Activated CD8-positive, alpha-beta T cell treated with anti-CD3 and anti-CD28 coated beads for 36 hours (primary cell): ENCODE results near the gene GINS3. TPM values are rescaled to one million over a fixed set of nuclear protein-coding genes. Genes with fewer than 3 reads are reported as not detected.
"Not testable (repeated sequence)": the region's sequence is repeated elsewhere in the genome, so short reads cannot be mapped to it uniquely, and the experiment has no call there.

Experiments used
- ATAC-seq: fragments of 200-7000 bp; cut with Tn5 transposase; one replicate; pipeline ENCODE4 v1.10.0; 2021; ENCODE audit warnings: mild to moderate bottlenecking, moderate library complexity
- CTCF ChIA-PET: fragments of 350-600 bp; sonication (Branson Sonifier 250); formaldehyde crosslinking; loops from one replicate; lab custom pipeline; 2021; ENCODE audit warnings: antibody characterized with exemption; lab: Charles Lee
- POLR2A ChIA-PET: fragments of 350-600 bp; sonication (Branson Sonifier 250); formaldehyde crosslinking; loops from one replicate; lab custom pipeline; 2021; ENCODE audit warnings: antibody characterized with exemption; lab: Charles Lee
- DNase-seq: peaks from one replicate; pipeline ENCODE4 v3.0.0-alpha.2; 2020
- H3K27ac Mint-ChIP-seq: one replicate; pipeline ENCODE4 v1.8.0; 2021; ENCODE audit warnings: mild to moderate bottlenecking, mixed read lengths
- H3K27me3 Mint-ChIP-seq: one replicate; pipeline ENCODE4 v1.8.0; 2021; ENCODE audit warnings: mixed read lengths
- H3K36me3 Mint-ChIP-seq: one replicate; pipeline ENCODE4 v1.8.0; 2021; ENCODE audit warnings: low read depth, mixed read lengths
- H3K4me1 Mint-ChIP-seq: one replicate; pipeline ENCODE4 v1.8.0; 2021; ENCODE audit warnings: low read depth, mixed read lengths
- H3K4me3 Mint-ChIP-seq: one replicate; pipeline ENCODE4 v1.8.0; 2021; ENCODE audit warnings: mild to moderate bottlenecking, moderate library complexity, mixed read lengths
- H3K9me3 Mint-ChIP-seq: one replicate; pipeline ENCODE4 v1.8.0; 2021; ENCODE audit warnings: mixed read lengths
- intact Hi-C: fragments of 100-400 bp; cut with micrococcal nuclease; formaldehyde crosslinking; loops from one replicate; pipeline ENCODE4 v1.10.0; 2022
- total RNA-seq, 2 experiments: library from RNA; stranded (reverse); gene quantifications; one replicate each; pipeline ENCODE4 v1.2.3, GENCODE V29; 2021
- TF ChIP-seq, protein P1 (sequence below): fragments of 200-600 bp; IDR thresholded peaks from one replicate; pipeline ENCODE4 v1.8.0; 2022; ENCODE audit warnings: antibody characterized with exemption, mild to moderate bottlenecking

GINS3 gene
- total RNA-seq, 2 experiments from 2014 or later: 16.0 to 18.1 TPM

DNA sequence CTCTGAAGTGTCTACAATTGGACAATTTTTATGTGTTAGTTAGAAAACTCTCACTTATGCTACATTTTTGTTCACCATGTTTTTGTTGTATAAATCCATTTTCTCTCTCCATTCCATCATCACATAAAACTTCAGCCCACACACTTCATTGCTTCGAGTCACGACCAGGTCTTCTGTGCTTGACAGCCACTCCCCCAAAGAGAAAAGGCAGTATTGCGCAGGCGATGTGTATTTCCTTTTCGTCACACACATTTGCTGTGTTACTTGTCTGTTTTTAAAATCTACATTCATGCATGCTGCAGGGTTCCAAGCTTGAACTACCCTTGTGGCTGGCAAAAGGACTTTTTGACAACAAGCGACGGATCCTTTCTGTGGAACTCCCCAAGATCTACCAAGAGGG lies 10.5 kb downstream of the GINS3 start:
- H3K9me3 Mint-ChIP-seq: no peaks in the 10 kb centered on the region
- intact Hi-C loops: no loop called here

DNA sequence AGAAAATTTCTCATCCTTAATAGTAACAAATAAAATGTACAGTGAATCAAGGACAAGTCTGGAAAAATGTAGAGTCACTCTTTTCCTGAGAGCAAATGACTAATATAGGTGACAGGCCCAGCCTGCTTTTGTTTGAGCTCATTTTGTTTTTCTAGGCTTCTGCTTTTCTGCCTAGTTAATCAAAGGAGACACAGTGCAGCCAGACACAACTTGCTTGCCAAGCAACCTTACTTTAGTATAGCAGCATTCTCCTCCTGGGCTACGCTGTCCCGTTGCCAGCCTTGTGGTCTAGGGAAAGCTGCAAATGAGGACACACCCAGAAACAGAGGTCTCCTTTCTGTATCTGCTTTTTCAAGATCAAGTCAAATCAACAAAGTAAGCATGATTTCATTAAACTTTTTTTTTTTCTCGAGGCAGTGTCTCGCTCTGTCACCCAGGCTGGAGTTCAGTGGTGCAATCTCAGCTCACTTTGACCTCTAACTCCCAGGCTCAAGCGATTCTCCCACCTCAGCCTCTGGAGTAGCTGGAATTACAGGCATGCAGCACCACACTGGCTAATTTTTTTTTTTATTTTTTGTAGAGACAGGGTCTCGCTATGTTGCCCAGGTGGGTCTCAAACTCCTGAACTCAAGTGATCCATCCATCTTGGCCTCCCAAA lies 17.2 kb downstream of the GINS3 start:
- Mint-ChIP-seq H3K4me3 (no peak overlapping the region), H3K9me3 (no peaks in the 10 kb centered on the region), H3K36me3 (peaks cover 3% of the 10 kb centered on the region), H3K4me1 (no peaks in the 10 kb centered on the region), H3K27ac (no peak overlapping the region), H3K27me3 (no peaks in the 10 kb centered on the region)
- no peak for DNase-seq
- intact Hi-C loops: no loop called here
- CTCF ChIA-PET: interaction anchor here (1.2 to 1.6 kb wide), 2 partner anchors 10 to 73 kb away, joined by 3 to 5 read pairs; no protein-coding TSS in a partner anchor
- ATAC-seq: no peak
- TF ChIP-seq, protein P1, sequence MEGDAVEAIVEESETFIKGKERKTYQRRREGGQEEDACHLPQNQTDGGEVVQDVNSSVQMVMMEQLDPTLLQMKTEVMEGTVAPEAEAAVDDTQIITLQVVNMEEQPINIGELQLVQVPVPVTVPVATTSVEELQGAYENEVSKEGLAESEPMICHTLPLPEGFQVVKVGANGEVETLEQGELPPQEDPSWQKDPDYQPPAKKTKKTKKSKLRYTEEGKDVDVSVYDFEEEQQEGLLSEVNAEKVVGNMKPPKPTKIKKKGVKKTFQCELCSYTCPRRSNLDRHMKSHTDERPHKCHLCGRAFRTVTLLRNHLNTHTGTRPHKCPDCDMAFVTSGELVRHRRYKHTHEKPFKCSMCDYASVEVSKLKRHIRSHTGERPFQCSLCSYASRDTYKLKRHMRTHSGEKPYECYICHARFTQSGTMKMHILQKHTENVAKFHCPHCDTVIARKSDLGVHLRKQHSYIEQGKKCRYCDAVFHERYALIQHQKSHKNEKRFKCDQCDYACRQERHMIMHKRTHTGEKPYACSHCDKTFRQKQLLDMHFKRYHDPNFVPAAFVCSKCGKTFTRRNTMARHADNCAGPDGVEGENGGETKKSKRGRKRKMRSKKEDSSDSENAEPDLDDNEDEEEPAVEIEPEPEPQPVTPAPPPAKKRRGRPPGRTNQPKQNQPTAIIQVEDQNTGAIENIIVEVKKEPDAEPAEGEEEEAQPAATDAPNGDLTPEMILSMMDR: no peak
- POLR2A ChIA-PET: no interaction called here

More for the DNA sequence above, 10.5 kb downstream of the GINS3 start:
- TF ChIP-seq, protein P1: no peak
- no peaks in the 10 kb centered on the region for H3K27me3 Mint-ChIP-seq
- H3K4me1 Mint-ChIP-seq: peaks cover 3% of the 10 kb centered on the region
- ChIA-PET POLR2A (interaction anchor here (2.5 kb wide), 1 partner anchor 10 kb away, joined by 12 read pairs; the partner anchor contains the start of gene GINS3), CTCF (interaction anchor here (1.0 kb wide), 1 partner anchor 85 kb away, joined by 3 read pairs; no protein-coding TSS in a partner anchor)
- no peak for DNase-seq
- no peak for ATAC-seq
- H3K27ac Mint-ChIP-seq: no peak overlapping the region
- peaks cover 30% of the 10 kb centered on the region for H3K36me3 Mint-ChIP-seq
- H3K4me3 Mint-ChIP-seq: no peak overlapping the region

DNA sequence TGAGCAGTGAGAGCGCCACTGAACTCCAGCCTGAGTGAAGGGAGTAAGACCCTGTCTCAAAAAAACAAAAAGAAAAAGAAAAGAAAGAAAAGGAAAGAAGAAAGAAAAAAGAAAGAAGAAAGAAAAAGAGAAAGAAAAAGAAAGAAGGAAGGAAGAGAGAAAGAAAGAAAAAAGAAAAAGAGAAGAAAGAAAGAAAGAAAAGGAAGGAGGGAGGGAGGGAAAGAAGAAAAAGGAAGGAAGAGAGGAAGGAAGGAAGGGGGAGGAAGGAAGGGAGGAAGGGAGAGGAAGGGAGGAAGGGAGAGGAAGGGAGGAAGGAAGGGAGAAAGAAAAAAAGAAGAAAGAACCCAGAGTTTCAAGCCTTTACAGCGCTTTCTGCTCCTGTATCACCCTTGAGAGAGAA lies 19.1 kb downstream of the GINS3 start:
- Mint-ChIP-seq H3K27ac (no peak overlapping the region), H3K27me3 (no peaks in the 10 kb centered on the region), H3K9me3 (no peaks in the 10 kb centered on the region), H3K4me1 (no peaks in the 10 kb centered on the region), H3K36me3 (no peaks in the 10 kb centered on the region), H3K4me3 (no peak overlapping the region)
- TF ChIP-seq, protein P1: no peak
- ATAC-seq (no peak), DNase-seq (no peak)
- ChIA-PET CTCF (interaction anchor here (1.1 to 1.3 kb wide), 2 partner anchors 15 to 75 kb away, joined by 3 to 4 read pairs; no protein-coding TSS in a partner anchor), POLR2A (no interaction called here)
- intact Hi-C loops: no loop called here

DNA sequence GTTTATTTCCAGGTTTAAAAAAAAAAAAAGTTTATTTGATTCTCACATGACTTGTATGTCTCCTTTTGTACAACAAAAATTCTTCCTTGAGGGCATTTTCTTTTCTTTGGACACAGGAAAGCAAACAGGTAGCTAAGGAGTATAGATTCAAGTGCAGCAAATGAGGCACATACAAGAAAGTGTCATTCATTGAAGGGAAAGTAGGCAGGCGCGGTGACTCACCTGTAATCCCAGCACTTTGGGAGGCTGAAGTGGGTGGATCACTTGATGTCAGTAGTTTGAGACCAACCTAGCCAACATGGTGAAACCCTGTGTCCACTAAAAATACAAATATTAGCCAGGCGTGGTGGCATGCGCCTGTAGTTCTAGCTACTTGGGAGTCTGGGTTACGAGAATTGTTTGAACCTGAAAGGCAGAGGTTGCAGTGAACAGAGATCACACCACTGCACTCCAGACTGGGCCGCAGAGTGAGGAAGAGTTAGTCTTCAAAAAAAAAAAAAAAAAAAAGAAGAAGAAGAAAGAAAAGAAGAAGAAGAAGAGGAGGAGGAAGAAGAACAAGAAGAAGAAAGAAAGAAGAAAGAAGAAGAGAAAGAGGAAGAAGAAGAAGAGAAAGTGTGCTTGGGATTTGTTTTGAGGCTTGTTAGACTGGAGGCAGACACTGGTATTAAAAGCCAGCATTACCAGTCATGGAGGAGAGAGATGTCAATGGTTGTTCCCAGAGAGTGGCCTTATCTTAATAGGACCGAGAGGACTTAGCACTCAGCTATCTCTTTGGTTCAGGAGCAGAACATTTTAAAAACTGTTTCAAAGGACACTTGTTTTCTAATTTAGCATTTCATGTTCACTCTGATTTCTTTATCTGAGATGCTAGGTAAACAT lies 19.7 kb downstream of the GINS3 start:
- Mint-ChIP-seq H3K27ac (no peak overlapping the region), H3K27me3 (no peaks in the 10 kb centered on the region), H3K36me3 (no peaks in the 10 kb centered on the region), H3K4me3 (no peak overlapping the region), H3K4me1 (no peaks in the 10 kb centered on the region), H3K9me3 (no peaks in the 10 kb centered on the region)
- TF ChIP-seq, protein P1: no peak
- ChIA-PET POLR2A (no interaction called here), CTCF (interaction anchor here (1.1 to 1.3 kb wide), 2 partner anchors 15 to 76 kb away, joined by 3 to 4 read pairs; no protein-coding TSS in a partner anchor)
- no peak for ATAC-seq
- intact Hi-C loops: no loop called here
- no peak for DNase-seq

DNA sequence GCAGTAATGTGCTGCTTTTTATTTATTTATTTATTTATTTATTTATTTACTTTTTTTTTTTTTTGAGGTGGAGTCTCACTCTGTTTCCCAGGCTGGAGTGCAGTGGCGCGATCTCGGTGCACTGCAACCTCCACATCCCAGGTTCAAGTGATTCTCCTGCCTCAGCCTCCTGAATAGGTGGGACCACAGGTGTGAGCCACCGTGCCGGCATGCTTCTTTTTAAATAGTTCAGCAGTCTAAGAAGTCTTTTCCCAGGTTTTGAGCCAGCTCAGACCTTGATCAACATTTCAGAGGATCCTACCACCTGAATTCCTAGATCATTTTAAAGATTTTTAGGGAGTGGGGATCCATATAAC lies 20.3 kb downstream of the GINS3 start:
- H3K27me3 Mint-ChIP-seq, ATAC-seq, H3K4me3 Mint-ChIP-seq, H3K27ac Mint-ChIP-seq, DNase-seq, POLR2A ChIA-PET, H3K36me3 Mint-ChIP-seq, H3K9me3 Mint-ChIP-seq, H3K4me1 Mint-ChIP-seq, intact Hi-C loops: not testable (repeated sequence)
- CTCF ChIA-PET: interaction anchor here (1.1 kb wide), 1 partner anchor 14 kb away, joined by 3 read pairs; no protein-coding TSS in a partner anchor
